Central memory CD8-positive, alpha-beta T cell (primary cell): ENCODE data around the gene FRG2C.
"Not testable (repeated sequence)": the region's sequence is repeated elsewhere in the genome, so short reads cannot be mapped to it uniquely, and the experiment has no call there.

ENCODE experiments used
- ATAC-seq: fragments of 150-1000 bp; cut with Tn5 transposase; replicated peaks from 2 replicates; pipeline ENCODE4 v1.10.0; 2022; ENCODE audit warnings: mild to moderate bottlenecking, moderate FRiP score, moderate number of reproducible peaks; ENCODE audit not compliant: poor library complexity, severe bottlenecking; ENCODE audit errors: extremely low read depth
- DNase-seq, 2 donors: peaks; one replicate each; pipeline ENCODE4 v3.0.0; 2021; ENCODE audit warnings: low spot score in 2 of 2
- H3K27ac Mint-ChIP-seq: one replicate; pipeline ENCODE4 v1.8.0; 2022; ENCODE audit warnings: low read depth, mild to moderate bottlenecking, moderate library complexity, mixed read lengths
- H3K27me3 Mint-ChIP-seq: one replicate; pipeline ENCODE4 v1.8.0; 2022; ENCODE audit warnings: mixed read lengths
- H3K36me3 Mint-ChIP-seq: one replicate; pipeline ENCODE4 v1.8.0; 2022; ENCODE audit warnings: mild to moderate bottlenecking, moderate library complexity, mixed read lengths; ENCODE audit not compliant: insufficient read depth
- H3K4me1 Mint-ChIP-seq: one replicate; pipeline ENCODE4 v1.8.0; 2022; ENCODE audit warnings: mixed read lengths
- H3K4me3 Mint-ChIP-seq: one replicate; pipeline ENCODE4 v1.8.0; 2022; ENCODE audit warnings: mild to moderate bottlenecking, moderate library complexity, mixed read lengths
- H3K9me3 Mint-ChIP-seq: one replicate; pipeline ENCODE4 v1.8.0; 2022; ENCODE audit warnings: mixed read lengths

The FRG2C gene

GRCh38 chr3:75655101-75655904 is 8.8 kb upstream of the FRG2C start:
- H3K4me1 Mint-ChIP-seq, H3K27ac Mint-ChIP-seq, H3K36me3 Mint-ChIP-seq, H3K9me3 Mint-ChIP-seq, H3K4me3 Mint-ChIP-seq, ATAC-seq, DNase-seq: not testable (repeated sequence)
- peaks cover 35% of the 10 kb centered on the region for H3K27me3 Mint-ChIP-seq

- not testable (repeated sequence) for H3K9me3 Mint-ChIP-seq, ATAC-seq, DNase-seq, H3K27ac Mint-ChIP-seq, H3K36me3 Mint-ChIP-seq, H3K4me1 Mint-ChIP-seq, H3K4me3 Mint-ChIP-seq
- peaks cover 41% of the 10 kb centered on the region for H3K27me3 Mint-ChIP-seq
These were observed 8.2 kb upstream of the FRG2C start for GRCh38 chr3:75655956-75656355.

- not testable (repeated sequence) for DNase-seq
These were observed 5.6 kb upstream of the FRG2C start for GRCh38 chr3:75658411-75659107.

GRCh38 chr3:75659108-75659433 is 5.1 kb upstream of the FRG2C start:
- not testable (repeated sequence) for H3K4me3 Mint-ChIP-seq, ATAC-seq, H3K36me3 Mint-ChIP-seq, H3K4me1 Mint-ChIP-seq, H3K27ac Mint-ChIP-seq, DNase-seq, H3K9me3 Mint-ChIP-seq
- peaks cover 38% of the 10 kb centered on the region for H3K27me3 Mint-ChIP-seq

More at GRCh38 chr3:75658411-75659107, 5.6 kb upstream of the FRG2C start:
- not testable (repeated sequence) for H3K36me3 Mint-ChIP-seq, H3K4me1 Mint-ChIP-seq, H3K4me3 Mint-ChIP-seq, ATAC-seq, H3K27ac Mint-ChIP-seq, H3K9me3 Mint-ChIP-seq
- H3K27me3 Mint-ChIP-seq: peaks cover 42% of the 10 kb centered on the region

- H3K9me3 Mint-ChIP-seq: peaks cover 13% of the 10 kb centered on the region
- H3K27ac Mint-ChIP-seq, H3K36me3 Mint-ChIP-seq, H3K4me3 Mint-ChIP-seq, DNase-seq, ATAC-seq, H3K4me1 Mint-ChIP-seq: not testable (repeated sequence)
- peaks cover 34% of the 10 kb centered on the region for H3K27me3 Mint-ChIP-seq
These were observed 1.5 kb downstream of the FRG2C start for GRCh38 chr3:75665626-75666025.

- H3K4me1 Mint-ChIP-seq, DNase-seq, ATAC-seq, H3K36me3 Mint-ChIP-seq, H3K27ac Mint-ChIP-seq: not testable (repeated sequence)
- Mint-ChIP-seq H3K4me3 (peak overlapping the region; percentile 36), H3K9me3 (peaks cover 18% of the 10 kb centered on the region), H3K27me3 (peaks cover 51% of the 10 kb centered on the region)
These were observed 3.9 kb downstream of the FRG2C start for GRCh38 chr3:75667757-75668701.

GRCh38 chr3:75668759-75669347 is 4.7 kb downstream of the FRG2C start:
- not testable (repeated sequence) for H3K36me3 Mint-ChIP-seq, H3K4me1 Mint-ChIP-seq, H3K4me3 Mint-ChIP-seq, H3K27ac Mint-ChIP-seq
- peaks cover 59% of the 10 kb centered on the region for H3K27me3 Mint-ChIP-seq
- peak; percentile 47 to 64 for DNase-seq
- peaks cover 18% of the 10 kb centered on the region for H3K9me3 Mint-ChIP-seq
- peak; percentile 56 for ATAC-seq

GRCh38 chr3:75669348-75670297 is 5.5 kb downstream of the FRG2C start:
- ATAC-seq: peak; percentile 35
- Mint-ChIP-seq H3K9me3 (peaks cover 18% of the 10 kb centered on the region), H3K27me3 (peaks cover 53% of the 10 kb centered on the region)
- not testable (repeated sequence) for H3K36me3 Mint-ChIP-seq, H3K4me3 Mint-ChIP-seq, H3K27ac Mint-ChIP-seq, DNase-seq, H3K4me1 Mint-ChIP-seq

GRCh38 chr3:75670298-75671286 is 6.5 kb downstream of the FRG2C start:
- H3K36me3 Mint-ChIP-seq, H3K4me1 Mint-ChIP-seq, H3K27ac Mint-ChIP-seq, H3K4me3 Mint-ChIP-seq, DNase-seq, ATAC-seq: not testable (repeated sequence)
- Mint-ChIP-seq H3K27me3 (peaks cover 48% of the 10 kb centered on the region), H3K9me3 (peaks cover 18% of the 10 kb centered on the region)

GRCh38 chr3:75671287-75672139 is 7.4 kb downstream of the FRG2C start:
- H3K27ac Mint-ChIP-seq, H3K4me3 Mint-ChIP-seq, H3K4me1 Mint-ChIP-seq, H3K36me3 Mint-ChIP-seq, DNase-seq, ATAC-seq: not testable (repeated sequence)
- Mint-ChIP-seq H3K27me3 (peaks cover 48% of the 10 kb centered on the region), H3K9me3 (peaks cover 18% of the 10 kb centered on the region)
